SK-N-SH (cell line): Measurements from ENCODE around the gene SLC25A38. TPM values are rescaled to one million over a fixed set of nuclear protein-coding genes. Genes with fewer than 3 reads are reported as not detected.

Experiments used
- CTCF ChIA-PET: fragments of 300-600, 350-600 bp; formaldehyde crosslinking; extraction: SDS; loops from one replicate; lab custom pipeline; 2021; lab: Yijun Ruan, JAX
- POLR2A ChIA-PET: fragments of 350-600 bp; sonication (Branson Sonifier 250); formaldehyde crosslinking; extraction: SDS; loops from one replicate; lab custom pipeline; 2020; ENCODE audit warnings: antibody characterized with exemption, inconsistent platforms; lab: Yijun Ruan, JAX
- DNase-seq: peaks from one replicate; pipeline ENCODE4 v3.0.0; 2012
- H2AFZ ChIP-seq: fragments of 200-600 bp; sonication (generic); 2 replicates; pipeline ENCODE4 v1.8.1; 2016; ENCODE audit warnings: antibody characterized with exemption, mild to moderate bottlenecking, low read depth
- H3F3A ChIP-seq: fragments of 200-600 bp; sonication (generic); replicated peaks from 2 replicates; pipeline ENCODE3; 2016; ENCODE audit warnings: antibody characterized with exemption, mild to moderate bottlenecking; ENCODE audit not compliant: insufficient read depth
- H3K27ac ChIP-seq, 2 experiments: fragments of 200-500 bp in 1 of 2; fragments of 200-600 bp in 1 of 2; sonication (Bioruptor generic) in 1 of 2; sonication (generic), shearing (Covaris generic) in 1 of 2; 2 replicates each; pipeline versions ENCODE4 v1.5.1 to v1.6.1; 2014 to 2016; ENCODE audit warnings: low read depth in 2 of 2, inconsistent platforms in 1 of 2, low read length in 1 of 2, mild to moderate bottlenecking in 1 of 2, mixed read lengths in 1 of 2
- H3K27me3 ChIP-seq: fragments of 200-600 bp; sonication (generic), shearing (Covaris generic); 2 replicates; pipeline ENCODE4 v1.6.1; 2016; ENCODE audit warnings: mixed run types; ENCODE audit not compliant: insufficient read depth
- H3K36me3 ChIP-seq, 2 experiments: fragments of 200-500 bp in 1 of 2; fragments of 200-600 bp in 1 of 2; sonication (Bioruptor generic) in 1 of 2; sonication (generic) in 1 of 2; replicated peaks in 1 of 2; 2 replicates each; pipeline versions ENCODE3 to v1.5.1; 2014 to 2016; ENCODE audit warnings: low read length in 1 of 2, mild to moderate bottlenecking in 1 of 2; ENCODE audit not compliant: insufficient read depth in 2 of 2, control insufficient read depth in 1 of 2
- H3K4me1 ChIP-seq, 2 experiments: fragments of 200-500 bp in 1 of 2; fragments of 200-600 bp in 1 of 2; sonication (Bioruptor generic) in 1 of 2; sonication (generic), shearing (Covaris generic) in 1 of 2; 2 replicates each; pipeline versions ENCODE4 v1.5.1 to v1.6.1; 2014 to 2016; ENCODE audit warnings: low read depth in 1 of 2, low read length in 1 of 2, mixed run types in 1 of 2; ENCODE audit not compliant: insufficient read depth in 2 of 2, control insufficient read depth in 1 of 2
- H3K4me2 ChIP-seq: fragments of 200-600 bp; sonication (generic), shearing (Covaris generic); 2 replicates; pipeline ENCODE4 v1.6.1; 2017; ENCODE audit warnings: mixed run types
- H3K4me3 ChIP-seq, 2 experiments: fragments of 200-500 bp in 1 of 2; fragments of 200-600 bp in 1 of 2; sonication (Bioruptor generic) in 1 of 2; sonication (generic), shearing (Covaris generic) in 1 of 2; 2 replicates each; pipeline versions ENCODE4 v1.5.1 to v1.8.1; 2014 to 2016; ENCODE audit warnings: low read depth in 2 of 2, inconsistent platforms in 1 of 2, low read length in 1 of 2, mild to moderate bottlenecking in 1 of 2, mixed read lengths in 1 of 2, moderate library complexity in 1 of 2
- H3K79me2 ChIP-seq: fragments of 200-600 bp; sonication (generic); 2 replicates; pipeline ENCODE4 v1.8.1; 2017; ENCODE audit warnings: mild to moderate bottlenecking; ENCODE audit not compliant: insufficient read depth
- H3K9ac ChIP-seq: fragments of 200-600 bp; sonication (generic); 2 replicates; pipeline ENCODE4 v1.6.1; 2017; ENCODE audit warnings: mixed run types
- H3K9me2 ChIP-seq: fragments of 200-600 bp; sonication (generic); 2 replicates; pipeline ENCODE4 v1.6.1; 2017; ENCODE audit warnings: mixed run types
- H3K9me3 ChIP-seq: fragments of 200-600 bp; sonication (generic); 2 replicates; pipeline ENCODE4 v1.6.1; 2017; ENCODE audit warnings: mixed run types, mild to moderate bottlenecking, moderate library complexity
- H4K20me1 ChIP-seq: fragments of 200-600 bp; sonication (generic); 2 replicates; pipeline ENCODE4 v1.6.1; 2017; ENCODE audit warnings: mild to moderate bottlenecking, mixed run types; ENCODE audit not compliant: insufficient read depth
- CHD2 ChIP-seq: fragments of 150-350 bp; IDR thresholded peaks from 2 replicates; pipeline ENCODE4 v1.6.1; 2018; ENCODE audit warnings: low read length; ENCODE audit not compliant: partially characterized antibody
- FOSL2 ChIP-seq: IDR thresholded peaks from 2 replicates; pipeline ENCODE4 v1.4.0; 2012; ENCODE audit warnings: low read depth, mild to moderate bottlenecking, moderate library complexity, borderline replicate concordance
- FOXM1 ChIP-seq: IDR thresholded peaks from 2 replicates; pipeline ENCODE4 v1.4.0; 2012; ENCODE audit warnings: low read depth, mild to moderate bottlenecking
- GABPA ChIP-seq: IDR thresholded peaks from 2 replicates; pipeline ENCODE4 v1.4.0; 2012; ENCODE audit warnings: low read depth, mild to moderate bottlenecking
- MAX ChIP-seq: IDR thresholded peaks from 2 replicates; pipeline ENCODE4 v1.4.0; 2012; ENCODE audit warnings: low read depth
- MEF2A ChIP-seq: IDR thresholded peaks from 2 replicates; pipeline ENCODE4 v1.4.0; 2012; ENCODE audit warnings: low read depth, borderline replicate concordance
- NFIC ChIP-seq: IDR thresholded peaks from 2 replicates; pipeline ENCODE4 v1.4.0; 2012; ENCODE audit warnings: borderline replicate concordance
- RCOR1 ChIP-seq: fragments of 150-350 bp; IDR thresholded peaks from 2 replicates; pipeline ENCODE4 v1.6.1; 2017; ENCODE audit warnings: antibody characterized with exemption, low read length
- REST ChIP-seq: IDR thresholded peaks from 2 replicates; pipeline ENCODE4 v1.6.1; 2012; ENCODE audit warnings: mild to moderate bottlenecking, low read depth, low read length, moderate library complexity
- RFX5 ChIP-seq: IDR thresholded peaks from 2 replicates; pipeline ENCODE4 v1.6.1; 2012; ENCODE audit warnings: mild to moderate bottlenecking, improper control_type of control experiment, low read length
- RXRA ChIP-seq: IDR thresholded peaks from 2 replicates; pipeline ENCODE4 v1.4.0; 2012; ENCODE audit warnings: low read depth, mild to moderate bottlenecking, borderline replicate concordance
- SIN3A ChIP-seq: IDR thresholded peaks from 2 replicates; pipeline ENCODE4 v1.6.1; 2012; ENCODE audit warnings: low read depth, mild to moderate bottlenecking, low read length, moderate library complexity, borderline replicate concordance
- TAF1 ChIP-seq: IDR thresholded peaks from 2 replicates; pipeline ENCODE4 v1.6.1; 2012; ENCODE audit warnings: low read depth, mild to moderate bottlenecking, low read length, moderate library complexity, borderline replicate concordance
- TEAD4 ChIP-seq: IDR thresholded peaks from 2 replicates; pipeline ENCODE4 v1.4.0; 2012; ENCODE audit warnings: mild to moderate bottlenecking, borderline replicate concordance; ENCODE audit not compliant: insufficient read depth
- ZBTB33 ChIP-seq: IDR thresholded peaks from 2 replicates; pipeline ENCODE4 v1.4.0; 2012; ENCODE audit warnings: low read depth, borderline replicate concordance
- WGBS: methylation state at CpG from one replicate; pipeline ENCODE4 v1.1.6; 2017; ENCODE audit warnings: low lambda C conversion rate; 5-methylcytosine and 5-hydroxymethylcytosine counted together
- polyA plus RNA-seq, 3 experiments: library from polyadenylated mRNA; depleted of rRNA; stranded (reverse); fragments of >200 nt; gene quantifications; 2 replicates each; pipeline ENCODE4 v1.2.3, GENCODE V29; 2012

The SLC25A38 gene
- polyA plus RNA-seq, 1 of the 3 experiments (the other 2 are of a cell fraction): 34.9 TPM

- POLR2A ChIA-PET: no interaction called here
- TF ChIP-seq TEAD4 (no peak), GABPA (no peak), RXRA (no peak), MEF2A (no peak), FOSL2 (no peak), REST (no peak), RCOR1 (no peak), SIN3A (no peak), TAF1 (no peak), FOXM1 (no peak), MAX (no peak), ZBTB33 (no peak)
- H3K4me3 ChIP-seq: no peak overlapping the region
Measured at GRCh38 chr3:39443530-39443929, 60.4 kb downstream of the SLC25A38 start.

GRCh38 chr3:39445927-39446326 lies 62.8 kb downstream of the SLC25A38 start:
- no peaks in the 10 kb centered on the region for H3K9me2 ChIP-seq
- no peaks in the 10 kb centered on the region for H3K36me3 ChIP-seq
- no peaks in the 10 kb centered on the region for H3K27me3 ChIP-seq
- WGBS: 50% methylated on average over 2 of the region's 2 CpGs
- no peaks in the 10 kb centered on the region for H3K9me3 ChIP-seq
- H3K4me1 ChIP-seq: peaks cover 0 to 2% of the 10 kb centered on the region in 2 experiments; a peak in 1 of 4 replicates
- CTCF ChIA-PET: interaction anchor here (0.6 to 10.4 kb wide), 9 partner anchors 9 to 872 kb away, joined by 3 to 145 read pairs (median 5); partner anchors contain the start of gene RPSA
- H3K4me2 ChIP-seq: no peak overlapping the region
- no peaks in the 10 kb centered on the region for H3K79me2 ChIP-seq
- DNase-seq: no peak
- H2AFZ ChIP-seq: no peak overlapping the region
- no peak overlapping the region for H3K9ac ChIP-seq
- POLR2A ChIA-PET: no interaction called here
- no peaks in the 10 kb centered on the region for H4K20me1 ChIP-seq
- H3K4me3 ChIP-seq: no peak overlapping the region
- no peak for TF ChIP-seq NFIC
- TF ChIP-seq RFX5: no peak
- no peak for TF ChIP-seq REST
- TF ChIP-seq CHD2: no peak
- no peak overlapping the region for H3K27ac ChIP-seq
- H3F3A ChIP-seq: no peaks in the 10 kb centered on the region

More at GRCh38 chr3:39443530-39443929, 60.4 kb downstream of the SLC25A38 start:
- no peaks in the 10 kb centered on the region for H3K79me2 ChIP-seq
- no peaks in the 10 kb centered on the region for H3K36me3 ChIP-seq
- no peak overlapping the region for H3K4me2 ChIP-seq
- no peaks in the 10 kb centered on the region for H3K27me3 ChIP-seq
- no peak overlapping the region for H3K9ac ChIP-seq
- CTCF ChIA-PET: interaction anchor here (1.7 to 10.4 kb wide), 2 partner anchors 36 to 56 kb away, joined by 6 to 145 read pairs; no protein-coding TSS in a partner anchor
- no peaks in the 10 kb centered on the region for H3K9me2 ChIP-seq
- no peaks in the 10 kb centered on the region for H4K20me1 ChIP-seq
- H3F3A ChIP-seq: no peaks in the 10 kb centered on the region
- peaks cover 0 to 6% of the 10 kb centered on the region in 2 experiments; a peak in 1 of 4 replicates for H3K4me1 ChIP-seq
- no peaks in the 10 kb centered on the region for H3K9me3 ChIP-seq
- DNase-seq: no peak
- no peak overlapping the region for H2AFZ ChIP-seq
- WGBS: 87% methylated on average over 3 of the region's 4 CpGs
- no peak overlapping the region for H3K27ac ChIP-seq
